Fibroblast of villous mesenchyme (primary cell): ENCODE data around the gene TIA1. TPM values are rescaled to one million over a fixed set of nuclear protein-coding genes. Genes with fewer than 3 reads are reported as not detected.
"Not testable (repeated sequence)": the region's sequence is repeated elsewhere in the genome, so short reads cannot be mapped to it uniquely, and the experiment has no call there.

Experiments
- DNase-seq: peaks from one replicate; pipeline ENCODE4 v3.0.0-alpha.2; 2010; ENCODE audit warnings: low read depth
- H3K4me3 ChIP-seq: 2 replicates; pipeline ENCODE4 v1.5.1; 2011; ENCODE audit warnings: low read depth, mild to moderate bottlenecking, low read length
- total RNA-seq: library from RNA; depleted of rRNA; stranded (reverse); fragments of >200 nt; gene quantifications from 2 replicates; pipeline ENCODE4 v1.2.3, GENCODE V29; 2012
- TF ChIP-seq, protein P1 (sequence below): IDR thresholded peaks from 2 replicates; pipeline ENCODE4 v1.5.1; 2012; ENCODE audit warnings: low read depth, mild to moderate bottlenecking, low read length; ENCODE audit not compliant: insufficient read depth

Gene TIA1
- total RNA-seq, result 85.7 and 114 TPM in 2 replicates

GRCh38 chr2:70248181-70248847 lies at the start of gene TIA1:
TSS of gene TIA1 (minus strand) at chr2:70248628. CDS start at chr2:70248430, 198 bp downstream.
- TF ChIP-seq, protein P1, sequence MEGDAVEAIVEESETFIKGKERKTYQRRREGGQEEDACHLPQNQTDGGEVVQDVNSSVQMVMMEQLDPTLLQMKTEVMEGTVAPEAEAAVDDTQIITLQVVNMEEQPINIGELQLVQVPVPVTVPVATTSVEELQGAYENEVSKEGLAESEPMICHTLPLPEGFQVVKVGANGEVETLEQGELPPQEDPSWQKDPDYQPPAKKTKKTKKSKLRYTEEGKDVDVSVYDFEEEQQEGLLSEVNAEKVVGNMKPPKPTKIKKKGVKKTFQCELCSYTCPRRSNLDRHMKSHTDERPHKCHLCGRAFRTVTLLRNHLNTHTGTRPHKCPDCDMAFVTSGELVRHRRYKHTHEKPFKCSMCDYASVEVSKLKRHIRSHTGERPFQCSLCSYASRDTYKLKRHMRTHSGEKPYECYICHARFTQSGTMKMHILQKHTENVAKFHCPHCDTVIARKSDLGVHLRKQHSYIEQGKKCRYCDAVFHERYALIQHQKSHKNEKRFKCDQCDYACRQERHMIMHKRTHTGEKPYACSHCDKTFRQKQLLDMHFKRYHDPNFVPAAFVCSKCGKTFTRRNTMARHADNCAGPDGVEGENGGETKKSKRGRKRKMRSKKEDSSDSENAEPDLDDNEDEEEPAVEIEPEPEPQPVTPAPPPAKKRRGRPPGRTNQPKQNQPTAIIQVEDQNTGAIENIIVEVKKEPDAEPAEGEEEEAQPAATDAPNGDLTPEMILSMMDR, result no peak
- DNase-seq, result peak; percentile 99
- peak within 1 kb of the TSS; percentile 93 for H3K4me3 ChIP-seq

- not testable (repeated sequence) for H3K4me3 ChIP-seq, DNase-seq
Observed at GRCh38 chr2:70297828-70298227, 49.4 kb upstream of the TIA1 start.

DNA sequence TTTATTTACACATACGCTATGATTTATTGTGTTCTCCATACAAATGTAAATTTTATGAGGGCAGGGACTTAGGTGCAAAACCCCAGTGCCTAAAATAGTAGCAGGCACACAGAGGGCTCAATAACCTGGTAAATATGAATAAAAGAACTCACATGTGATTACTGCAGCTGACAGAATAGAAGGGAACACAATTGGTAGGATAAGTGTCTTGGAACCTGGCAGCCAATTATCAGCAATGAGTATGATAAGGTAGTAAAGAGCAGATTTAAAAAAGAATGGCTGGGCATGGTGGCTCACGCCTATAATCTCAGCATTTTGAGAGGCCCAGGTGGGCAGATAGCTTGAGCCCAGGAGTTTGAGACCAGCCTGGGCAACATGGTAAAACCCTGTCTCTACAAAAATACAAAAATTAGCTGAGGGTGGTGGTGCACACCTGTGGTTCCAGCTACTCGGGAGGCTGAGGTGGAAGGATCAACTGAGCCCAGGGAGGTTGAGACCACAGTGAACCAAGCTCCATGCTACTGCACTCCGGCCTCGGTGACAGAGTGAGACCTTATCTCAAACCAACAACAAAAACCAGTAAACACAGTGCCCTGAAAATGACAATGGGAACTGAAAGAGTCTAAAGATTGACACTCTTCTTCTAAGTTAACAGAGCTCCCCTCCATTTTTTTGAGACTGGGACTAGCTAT lies 35.2 kb upstream of the TIA1 start:
- TF ChIP-seq, protein P1, result no peak
- no peak overlapping the region for H3K4me3 ChIP-seq
- DNase-seq, result no peak

- TF ChIP-seq, protein P1, result no peak
- H3K4me3 ChIP-seq, result no peak overlapping the region
Observed at GRCh38 chr2:70282439-70282838, 34.0 kb upstream of the TIA1 start.

DNA sequence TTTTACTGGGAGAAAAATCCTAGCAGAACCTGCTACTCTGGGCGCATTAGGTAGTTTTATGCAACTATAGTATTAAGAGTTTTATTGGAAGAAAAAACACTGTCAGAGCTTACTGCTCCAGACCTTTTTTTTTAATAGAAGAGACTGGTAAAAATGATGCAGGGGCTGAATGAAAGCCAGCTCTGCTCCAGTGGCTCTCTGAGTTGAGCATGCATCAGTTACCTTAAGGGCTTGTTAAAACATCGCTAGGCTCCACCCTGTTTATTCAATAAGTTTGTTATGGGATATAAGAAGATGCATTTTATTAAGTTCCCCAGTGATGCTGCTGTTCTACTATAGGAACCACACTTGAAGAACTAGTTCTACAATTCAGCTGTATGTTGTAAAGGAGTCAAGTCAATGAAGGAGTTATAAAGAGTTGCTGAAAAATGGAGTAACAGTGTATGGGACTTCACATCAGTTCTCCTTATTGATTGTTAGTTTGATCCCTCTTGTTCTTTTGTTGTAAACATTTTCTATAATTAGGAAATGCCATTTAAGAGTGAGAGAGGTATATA lies 31.9 kb upstream of the TIA1 start:
- TF ChIP-seq, protein P1, result no peak
- no peak overlapping the region for H3K4me3 ChIP-seq
- no peak for DNase-seq

More at GRCh38 chr2:70282439-70282838, 34.0 kb upstream of the TIA1 start:
- DNase-seq, result no peak

GRCh38 chr2:70270323-70270722 lies 21.9 kb upstream of the TIA1 start:
- H3K4me3 ChIP-seq, result no peak overlapping the region
- no peak for DNase-seq
- TF ChIP-seq, protein P1, result no peak

DNA sequence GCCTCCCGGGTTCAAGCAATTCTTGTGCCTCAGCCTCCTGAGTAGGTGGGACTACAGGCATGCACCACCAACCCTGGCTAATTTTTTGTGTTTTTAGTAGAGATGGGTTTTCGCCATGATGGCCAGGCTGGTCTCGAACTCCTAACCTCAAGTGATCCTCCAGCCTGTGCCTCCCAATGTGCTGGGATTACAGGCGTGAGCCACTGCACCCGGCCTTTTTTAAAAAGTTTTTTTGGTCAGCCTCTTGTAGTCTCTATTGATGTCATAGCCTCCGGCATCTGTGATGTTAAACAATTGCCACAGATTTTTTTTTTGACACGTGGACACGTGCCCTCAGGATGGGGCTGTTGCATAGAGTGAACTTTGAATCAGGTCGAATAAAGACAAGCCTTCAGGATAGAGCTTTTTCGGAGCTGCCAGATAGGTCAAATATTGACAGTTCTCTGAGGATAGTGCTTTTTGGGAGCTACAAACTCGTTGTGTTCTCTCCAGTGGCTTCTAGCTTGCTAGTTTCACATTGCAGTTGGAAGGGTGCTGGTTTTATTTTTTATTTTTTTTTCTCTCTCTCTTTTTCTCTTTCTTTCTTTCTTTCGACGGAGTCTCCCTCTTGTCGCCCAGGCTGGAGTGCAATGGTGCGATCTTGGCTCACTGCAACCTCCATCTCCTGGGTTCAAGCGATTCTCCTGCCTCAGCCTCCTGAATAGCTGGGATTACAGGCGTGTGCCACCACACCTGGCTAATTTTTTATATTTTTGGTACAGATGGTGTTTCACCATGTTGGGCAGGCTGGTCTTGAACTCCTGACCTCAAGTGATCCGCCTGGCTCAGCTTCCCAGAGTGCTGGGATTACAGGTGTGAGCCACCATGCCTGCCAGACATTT lies 21.2 kb upstream of the TIA1 start:
- H3K4me3 ChIP-seq, DNase-seq: not testable (repeated sequence)

DNA sequence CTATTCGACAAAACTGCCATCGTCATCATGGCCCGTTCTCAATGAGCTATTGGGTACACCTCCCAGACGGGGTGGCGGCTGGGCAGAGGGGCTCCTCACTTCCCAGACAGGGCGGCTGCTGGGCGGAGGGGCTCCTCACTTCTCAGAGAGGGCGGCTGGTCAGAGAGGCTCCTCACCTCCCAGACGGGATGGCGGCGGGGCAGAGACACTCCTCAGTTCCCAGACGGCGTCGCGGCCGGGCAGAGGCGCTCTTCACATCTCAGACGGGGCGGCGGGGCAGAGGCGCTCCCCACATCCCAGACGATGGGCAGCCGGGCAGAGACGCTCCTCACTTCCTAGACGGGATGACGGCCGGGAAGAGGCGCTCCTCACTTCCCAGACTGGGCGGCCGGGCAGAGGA lies 18.5 kb upstream of the TIA1 start:
- not testable (repeated sequence) for DNase-seq, H3K4me3 ChIP-seq
